SJCRH30 (cell line): ENCODE measurements around the gene KLF9. TPM values are rescaled to one million over a fixed set of nuclear protein-coding genes. Genes with fewer than 3 reads are reported as not detected.

Experiments used
- DNase-seq, 2 experiments: peaks; one replicate each; pipeline ENCODE4 v3.0.0-alpha.2; 2015 to 2020
- H3K27ac ChIP-seq: fragments of 250-450 bp; sonication (Bioruptor Pico); 2 replicates; pipeline ENCODE4 v1.5.1; 2020; ENCODE audit warnings: mild to moderate bottlenecking, moderate library complexity
- H3K27me3 ChIP-seq: fragments of 250-450 bp; sonication (Bioruptor Pico); 2 replicates; pipeline ENCODE4 v1.5.1; 2020; ENCODE audit warnings: mild to moderate bottlenecking, moderate library complexity
- H3K36me3 ChIP-seq: fragments of 250-450 bp; sonication (Bioruptor Pico); 2 replicates; pipeline ENCODE4 v1.5.1; 2020; ENCODE audit warnings: mild to moderate bottlenecking, moderate library complexity
- H3K4me1 ChIP-seq: fragments of 250-450 bp; sonication (Bioruptor Pico); 2 replicates; pipeline ENCODE4 v1.5.1; 2020; ENCODE audit warnings: mild to moderate bottlenecking, moderate library complexity
- H3K4me3 ChIP-seq: fragments of 250-450 bp; sonication (Bioruptor Pico); 2 replicates; pipeline ENCODE4 v1.5.1; 2020; ENCODE audit warnings: mild to moderate bottlenecking, moderate library complexity
- H3K9me3 ChIP-seq: fragments of 250-450 bp; sonication (Bioruptor Pico); replicated peaks from 2 replicates; pipeline ENCODE4 v1.5.1; 2020; ENCODE audit warnings: mild to moderate bottlenecking, moderate library complexity
- total RNA-seq: library from RNA; depleted of rRNA; stranded (reverse); fragments of >200 nt; shearing (Covaris generic); gene quantifications from 2 replicates; pipeline ENCODE4 v1.2.3, GENCODE V29; 2014; rRNA removed

Gene KLF9
- total RNA-seq, 1 experiment from 2014 or later, result 14.4 TPM

- H3K4me3 ChIP-seq, result no peak overlapping the region
- H3K27me3 ChIP-seq, result no peaks in the 10 kb centered on the region
- H3K9me3 ChIP-seq, result no peaks in the 10 kb centered on the region
- H3K36me3 ChIP-seq, result no peaks in the 10 kb centered on the region; the same call in 1 of the 2 replicates
- H3K4me1 ChIP-seq, result no peaks in the 10 kb centered on the region
- H3K27ac ChIP-seq, result no peak overlapping the region
- DNase-seq, result no peak
Observed at GRCh38 chr9:70382709-70383605, 31.5 kb downstream of the KLF9 start.

DNA sequence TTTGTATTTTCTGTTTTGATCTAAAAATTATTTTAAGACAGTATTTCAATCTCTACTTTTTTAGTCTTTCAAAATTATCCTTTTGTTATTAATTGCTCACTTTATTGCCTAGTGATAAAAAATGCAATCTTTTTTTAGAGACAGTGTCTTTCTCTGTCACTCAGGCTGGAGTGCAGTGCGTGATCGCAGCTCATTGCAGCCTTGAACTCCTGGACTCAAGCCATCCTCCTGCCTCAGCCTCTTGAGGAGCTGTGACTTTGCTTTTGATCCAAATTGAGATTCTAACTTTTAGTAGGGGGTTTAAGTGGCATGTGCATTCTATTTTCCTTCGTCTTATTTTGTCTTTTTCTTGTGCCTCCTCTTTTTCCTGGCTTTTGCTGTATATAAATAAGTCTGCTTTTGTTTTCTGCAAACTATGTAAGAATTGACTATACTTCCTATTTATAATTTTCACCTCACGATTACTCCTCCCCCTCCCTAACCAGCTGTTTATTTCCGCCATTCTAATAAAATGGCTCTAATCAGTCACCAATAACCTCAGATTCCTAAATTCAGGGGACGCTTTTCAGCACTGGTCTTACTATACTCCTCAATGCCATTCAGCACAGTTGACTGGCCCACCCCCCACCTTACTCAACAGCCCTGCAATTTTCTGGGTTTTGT lies 32.3 kb downstream of the KLF9 start:
- DNase-seq, result no peak
- Histone ChIP-seq H3K9me3 (no peaks in the 10 kb centered on the region), H3K4me1 (no peaks in the 10 kb centered on the region), H3K4me3 (no peak overlapping the region), H3K27me3 (no peaks in the 10 kb centered on the region), H3K27ac (no peak overlapping the region), H3K36me3 (no peaks in the 10 kb centered on the region; the same call in 1 of the 2 replicates)

DNA sequence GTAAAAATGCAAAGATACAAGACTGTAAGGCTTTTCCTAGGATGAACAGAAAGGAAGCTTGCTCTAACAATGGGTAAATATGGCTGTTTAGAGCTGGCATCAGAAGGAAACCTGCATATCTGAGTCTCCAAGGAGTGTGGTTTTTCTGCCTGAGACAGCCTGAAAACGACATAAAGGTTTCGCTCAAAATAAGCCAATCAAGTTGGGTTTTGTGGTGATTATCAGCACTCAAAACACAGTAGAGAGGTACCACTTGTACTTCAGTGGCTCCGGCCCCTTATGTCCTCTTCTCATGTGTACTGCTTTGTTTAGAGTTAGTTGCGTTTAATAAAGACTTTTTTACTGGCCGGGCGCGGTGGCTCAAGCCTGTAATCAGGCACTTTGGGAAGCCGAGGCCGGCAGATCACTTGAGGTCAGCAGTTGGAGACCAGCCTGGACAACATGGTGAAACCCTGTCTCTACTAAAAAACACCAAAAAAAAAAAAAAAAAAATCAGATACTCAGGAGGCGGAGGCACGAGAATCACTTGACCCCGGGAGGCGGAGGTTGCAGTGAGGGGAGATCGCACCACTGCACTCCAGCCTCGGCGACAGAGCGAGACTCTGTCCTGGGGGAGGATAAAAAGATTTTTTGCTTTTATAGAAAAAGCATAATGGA lies 39.4 kb downstream of the KLF9 start:
- Histone ChIP-seq H3K27me3 (no peaks in the 10 kb centered on the region), H3K27ac (no peak overlapping the region), H3K36me3 (no peaks in the 10 kb centered on the region), H3K4me1 (no peaks in the 10 kb centered on the region), H3K9me3 (no peaks in the 10 kb centered on the region), H3K4me3 (no peak overlapping the region)
- no peak for DNase-seq

- H3K9me3 ChIP-seq, result no peaks in the 10 kb centered on the region
- no peak overlapping the region for H3K4me3 ChIP-seq
- no peaks in the 10 kb centered on the region for H3K4me1 ChIP-seq
- DNase-seq, result no peak
- H3K36me3 ChIP-seq, result no peaks in the 10 kb centered on the region
- H3K27me3 ChIP-seq, result no peaks in the 10 kb centered on the region
- H3K27ac ChIP-seq, result no peak overlapping the region
Observed at GRCh38 chr9:70367305-70367930, 47.0 kb downstream of the KLF9 start.

- Histone ChIP-seq H3K4me1 (no peaks in the 10 kb centered on the region), H3K27me3 (no peaks in the 10 kb centered on the region), H3K9me3 (no peaks in the 10 kb centered on the region), H3K36me3 (no peaks in the 10 kb centered on the region; the same call in 1 of the 2 replicates), H3K27ac (no peak overlapping the region), H3K4me3 (no peak overlapping the region)
- no peak for DNase-seq
Observed at GRCh38 chr9:70363760-70364159, 50.7 kb downstream of the KLF9 start.

GRCh38 chr9:70362952-70363351 lies 51.5 kb downstream of the KLF9 start:
- Histone ChIP-seq H3K27me3 (no peaks in the 10 kb centered on the region), H3K9me3 (no peaks in the 10 kb centered on the region), H3K36me3 (peaks cover 5% of the 10 kb centered on the region), H3K4me1 (no peaks in the 10 kb centered on the region), H3K27ac (no peak overlapping the region), H3K4me3 (no peak overlapping the region)
- no peak for DNase-seq

- no peaks in the 10 kb centered on the region for H3K9me3 ChIP-seq
- H3K36me3 ChIP-seq, result peaks cover 17% of the 10 kb centered on the region
- no peak overlapping the region for H3K4me3 ChIP-seq
- H3K4me1 ChIP-seq, result no peaks in the 10 kb centered on the region
- H3K27ac ChIP-seq, result no peak overlapping the region
- no peaks in the 10 kb centered on the region for H3K27me3 ChIP-seq
- DNase-seq, result no peak
Observed at GRCh38 chr9:70355801-70356200, 58.7 kb downstream of the KLF9 start.

- no peak overlapping the region for H3K27ac ChIP-seq
Observed at GRCh38 chr9:70352802-70353201, 61.7 kb downstream of the KLF9 start.

DNA sequence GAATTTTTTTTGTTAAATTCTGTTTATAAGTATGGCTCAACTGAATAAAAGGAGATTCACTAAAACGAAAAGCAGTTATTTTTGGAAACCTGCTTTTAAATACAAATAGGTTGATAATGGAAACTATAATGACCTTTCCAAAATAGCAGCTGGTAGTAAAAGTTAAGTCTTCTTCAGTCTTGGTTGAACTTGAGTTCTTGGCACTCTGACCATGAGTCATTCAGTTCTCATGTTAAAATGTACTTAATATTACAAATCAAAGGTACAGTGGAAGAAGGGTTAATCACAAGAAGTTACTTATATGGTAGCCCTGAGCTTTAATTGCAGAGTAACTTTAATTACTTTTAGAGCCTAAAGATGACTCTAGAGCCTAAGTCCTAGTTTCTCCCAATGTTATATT lies 62.1 kb downstream of the KLF9 start:
- Histone ChIP-seq H3K27ac (no peak overlapping the region), H3K4me1 (no peaks in the 10 kb centered on the region), H3K36me3 (peaks cover 37% of the 10 kb centered on the region), H3K27me3 (no peaks in the 10 kb centered on the region), H3K4me3 (no peak overlapping the region), H3K9me3 (no peaks in the 10 kb centered on the region)
- no peak for DNase-seq

More at GRCh38 chr9:70352802-70353201, 61.7 kb downstream of the KLF9 start:
- DNase-seq, result no peak
- Histone ChIP-seq H3K27me3 (no peaks in the 10 kb centered on the region), H3K36me3 (peaks cover 32% of the 10 kb centered on the region), H3K4me1 (no peaks in the 10 kb centered on the region), H3K9me3 (no peaks in the 10 kb centered on the region), H3K4me3 (no peak overlapping the region)

DNA sequence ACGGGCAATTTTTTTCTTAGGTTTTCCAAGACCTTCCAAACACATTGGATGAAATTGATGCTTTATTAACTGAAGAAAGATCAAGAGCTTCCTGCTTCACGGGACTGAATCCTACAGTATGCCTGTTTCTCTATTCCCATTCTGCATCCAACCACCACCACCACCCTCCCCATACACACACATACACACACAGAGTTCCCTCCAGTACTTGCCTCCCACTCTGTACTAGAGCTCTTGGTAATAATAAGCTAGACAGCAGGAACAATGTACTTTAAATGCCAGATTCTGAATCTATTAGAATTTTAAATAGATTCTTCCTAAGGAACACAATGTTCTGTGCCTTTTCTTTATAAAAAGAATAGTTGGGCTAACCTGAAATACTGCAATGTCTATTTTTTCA lies 67.4 kb downstream of the KLF9 start:
- DNase-seq, result no peak
- peaks cover 50% of the 10 kb centered on the region for H3K36me3 ChIP-seq

DNA sequence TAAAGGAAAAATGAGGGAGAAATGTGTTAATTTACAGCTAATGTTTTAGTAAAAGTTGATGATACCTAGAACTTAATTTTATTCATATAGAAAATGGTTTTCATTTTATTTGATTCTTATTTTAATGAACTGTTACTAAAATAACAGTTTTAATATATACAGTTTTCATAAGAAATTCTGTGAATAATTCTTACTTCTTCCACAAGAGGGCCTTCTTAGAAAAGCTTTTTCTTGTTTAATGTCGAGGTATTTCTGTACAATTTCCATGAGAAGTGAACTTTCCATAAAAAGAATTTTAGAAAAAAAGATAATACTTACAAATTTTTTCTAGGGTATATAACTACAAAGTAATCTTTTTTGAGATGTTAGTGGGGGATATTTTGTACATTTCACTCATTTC lies 73.9 kb downstream of the KLF9 start:
- Histone ChIP-seq H3K4me3 (no peak overlapping the region), H3K36me3 (peaks cover 13% of the 10 kb centered on the region; the same call in 1 of the 2 replicates), H3K27ac (no peak overlapping the region), H3K4me1 (no peaks in the 10 kb centered on the region), H3K9me3 (no peaks in the 10 kb centered on the region), H3K27me3 (no peaks in the 10 kb centered on the region)
- DNase-seq, result peak in 1 of 2 experiments; percentile 52

More for the DNA sequence above, 67.4 kb downstream of the KLF9 start:
- no peaks in the 10 kb centered on the region for H3K4me1 ChIP-seq
- no peak overlapping the region for H3K4me3 ChIP-seq
- no peaks in the 10 kb centered on the region for H3K27me3 ChIP-seq
- no peaks in the 10 kb centered on the region for H3K9me3 ChIP-seq
- H3K27ac ChIP-seq, result no peak overlapping the region

Other genes with a start within 250 kb of the KLF9 start
- 56.8 and 65.0 TPM in 2 replicates for gene SMC5, start 155.7 kb downstream of the KLF9 start, total RNA-seq